HepG2 (cell line): Measurements from ENCODE around the gene OSBPL10.

Experiments
- CEBPB ChIP-seq: IDR thresholded peaks from 2 replicates; pipeline ENCODE4 v1.6.1; 2011; ENCODE audit warnings: low read depth, low read length, improper control_type of control experiment, borderline replicate concordance
- CTCF ChIP-seq: sonication (generic); formaldehyde crosslinking; IDR thresholded peaks from 2 replicates; pipeline ENCODE4 v1.5.0; 2020; ENCODE audit warnings: mild to moderate bottlenecking, missing genetic modification reagents, moderate library complexity
- FOXA1 ChIP-seq, 2 experiments: fragments of 450-650 bp in 1 of 2; sonication (generic) in 1 of 2; formaldehyde crosslinking in 1 of 2; IDR thresholded peaks; 2 replicates each; pipeline versions ENCODE4 v1.4.0 to v1.6.1; 2016 to 2020; ENCODE audit warnings: missing genetic modification reagents in 1 of 2
- NCOA5 ChIP-seq: sonication (generic); formaldehyde crosslinking; IDR thresholded peaks from 2 replicates; pipeline ENCODE4 v1.4.0; 2020; ENCODE audit warnings: missing genetic modification reagents
- RARA ChIP-seq: IDR thresholded peaks from 2 replicates; pipeline ENCODE4 v1.6.1; 2016; ENCODE audit warnings: missing genetic modification reagents, missing compliant biosample characterization
- SIX4 ChIP-seq: sonication (generic); formaldehyde crosslinking; IDR thresholded peaks from 2 replicates; pipeline ENCODE4 v1.4.0; 2020; ENCODE audit warnings: missing genetic modification reagents
- ZNF232 ChIP-seq: sonication (generic); formaldehyde crosslinking; IDR thresholded peaks from 2 replicates; pipeline ENCODE4 v1.4.0; 2020; ENCODE audit warnings: missing genetic modification reagents, borderline replicate concordance
- ZNF274 ChIP-seq: sonication (generic); formaldehyde crosslinking; IDR thresholded peaks from 2 replicates; pipeline ENCODE4 v1.5.1; 2020; ENCODE audit warnings: mild to moderate bottlenecking, missing genetic modification reagents
- ZNF547 ChIP-seq: sonication (generic); formaldehyde crosslinking; IDR thresholded peaks from 2 replicates; pipeline ENCODE4 v1.5.1; 2020; ENCODE audit warnings: mild to moderate bottlenecking, missing genetic modification reagents
- ZNF556 ChIP-seq: sonication (generic); formaldehyde crosslinking; IDR thresholded peaks from 2 replicates; pipeline ENCODE4 v1.4.0; 2020; ENCODE audit warnings: mild to moderate bottlenecking, missing genetic modification reagents, borderline replicate concordance
- ZNF558 ChIP-seq: sonication (generic); formaldehyde crosslinking; IDR thresholded peaks from 2 replicates; pipeline ENCODE4 v1.9.0; 2022; ENCODE audit warnings: mild to moderate bottlenecking, missing genetic modification reagents, borderline replicate concordance
- ZNF564 ChIP-seq: sonication (generic); formaldehyde crosslinking; IDR thresholded peaks from 2 replicates; pipeline ENCODE4 v1.8.1; 2023; ENCODE audit warnings: mild to moderate bottlenecking, missing genetic modification reagents
- TF ChIP-seq, protein P1 (sequence below): sonication (generic); formaldehyde crosslinking; IDR thresholded peaks from 2 replicates; pipeline ENCODE4 v1.4.0; 2020; ENCODE audit warnings: low read depth, mild to moderate bottlenecking, missing genetic modification reagents

- TF ChIP-seq CTCF (CRISPR knock-in tag), result no peak
- no peak for TF ChIP-seq ZNF556 (CRISPR knock-in tag)
- TF ChIP-seq CEBPB, result no peak
- TF ChIP-seq FOXA1 (IDR thresholded peaks at IDR 0.05), result no peak
- TF ChIP-seq FOXA1 (CRISPR knock-in tag; IDR thresholded peaks at IDR 0.05), result no peak
- no peak for TF ChIP-seq ZNF564 (CRISPR knock-in tag)
- TF ChIP-seq, protein P1, sequence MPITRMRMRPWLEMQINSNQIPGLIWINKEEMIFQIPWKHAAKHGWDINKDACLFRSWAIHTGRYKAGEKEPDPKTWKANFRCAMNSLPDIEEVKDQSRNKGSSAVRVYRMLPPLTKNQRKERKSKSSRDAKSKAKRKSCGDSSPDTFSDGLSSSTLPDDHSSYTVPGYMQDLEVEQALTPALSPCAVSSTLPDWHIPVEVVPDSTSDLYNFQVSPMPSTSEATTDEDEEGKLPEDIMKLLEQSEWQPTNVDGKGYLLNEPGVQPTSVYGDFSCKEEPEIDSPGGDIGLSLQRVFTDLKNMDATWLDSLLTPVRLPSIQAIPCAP (CRISPR knock-in tag), result no peak
- TF ChIP-seq ZNF558, result no peak
- TF ChIP-seq ZNF274 (CRISPR knock-in tag), result no peak
- no peak for TF ChIP-seq ZNF232 (CRISPR knock-in tag)
- TF ChIP-seq SIX4 (CRISPR knock-in tag), result no peak
- TF ChIP-seq NCOA5 (CRISPR knock-in tag), result no peak
- no peak for TF ChIP-seq ZNF547 (CRISPR knock-in tag)
- TF ChIP-seq RARA (CRISPR knock-in tag), result no peak
Observed at GRCh38 chr3:31884251-31884650, 96.8 kb downstream of the OSBPL10 start.
